Sigmoid colon (tissue), 7 donors: Measurements from ENCODE around the gene ATF7IP. TPM values are rescaled to one million over a fixed set of nuclear protein-coding genes. Genes with fewer than 3 reads are reported as not detected.

Experiments
- DNase-seq: peaks from one replicate; pipeline ENCODE4 v3.0.0-alpha.2; 2019
- H3K27ac ChIP-seq, 4 donors: fragments of 200-600 bp; sonication (generic); one replicate each; pipeline ENCODE4 v1.5.1; 2016 to 2019; ENCODE audit warnings: mild to moderate bottlenecking in 1 of 4
- H3K27me3 ChIP-seq, 3 donors: fragments of 200-600 bp; sonication (generic); one replicate each; pipeline ENCODE4 v1.5.1; 2019; ENCODE audit warnings: mild to moderate bottlenecking in 1 of 3
- H3K36me3 ChIP-seq, 4 donors: fragments of 200-600 bp; sonication (generic); one replicate each; pipeline ENCODE4 v1.5.1; 2016 to 2019
- H3K4me1 ChIP-seq, 4 donors: fragments of 200-600 bp; sonication (generic); one replicate each; pipeline ENCODE4 v1.5.1; 2017 to 2019
- H3K4me3 ChIP-seq, 4 donors: fragments of 200-600 bp; sonication (generic); one replicate each; pipeline ENCODE4 v1.5.1; 2017 to 2019; ENCODE audit warnings: mild to moderate bottlenecking in 2 of 4, moderate library complexity in 1 of 4
- H3K9me3 ChIP-seq, 4 donors: fragments of 200-600 bp in 3 of 4; sonication (generic) in 3 of 4; one replicate each; pipeline versions ENCODE4 v1.5.1 to v1.6.1; 2013 to 2019
- CTCF ChIP-seq, 4 experiments: fragments of 450-650 bp in 3 of 4; fragments of 200-600 bp in 1 of 4; IDR thresholded peaks; one replicate each; pipeline ENCODE4 v1.5.1; 2016 to 2019; ENCODE audit warnings: antibody characterized with exemption in 4 of 4, mild to moderate bottlenecking in 3 of 4, moderate library complexity in 2 of 4
- EP300 ChIP-seq, 4 donors: sonication (generic); formaldehyde crosslinking; IDR thresholded peaks; one replicate each; pipeline ENCODE4 v1.6.1; 2017; ENCODE audit warnings: antibody characterized with exemption in 4 of 4
- POLR2A ChIP-seq, 2 donors: fragments of 450-650 bp; IDR thresholded peaks; one replicate each; pipeline ENCODE4 v1.6.1; 2016; ENCODE audit warnings: antibody characterized with exemption in 2 of 2, mild to moderate bottlenecking in 2 of 2, moderate library complexity in 2 of 2
- POLR2AphosphoS5 ChIP-seq, 4 donors: sonication (generic); formaldehyde crosslinking; IDR thresholded peaks; one replicate each; pipeline ENCODE4 v1.6.1; 2017; ENCODE audit warnings: antibody characterized with exemption in 4 of 4
- WGBS, 2 donors: extraction: QIAGEN DNeasy Blood & Tissue Kit; methylation state at CpG; one replicate each; pipeline ENCODE4 v1.1.7; 2013; 5-methylcytosine and 5-hydroxymethylcytosine counted together
- intact Hi-C: fragments of 100-400 bp; cut with DNase I; formaldehyde crosslinking; loops from one replicate; pipeline ENCODE4 v1.15.1; 2023
- polyA plus RNA-seq, 3 donors: library from polyadenylated mRNA; stranded (reverse); fragments of 200-250 nt; gene quantifications; one replicate each; pipeline ENCODE4 v1.2.3, GENCODE V29; 2013
- total RNA-seq, 4 donors: library from RNA; depleted of rRNA; stranded (reverse); fragments of >200 nt; gene quantifications; one replicate each; pipeline ENCODE4 v1.1.0, GENCODE V29; 2016
- donor health status: healthy with polysubstance abuse.
- donor health status: Bipolar disorder and iron deficiency.
- donor health status: healthy.

ATF7IP gene
- total and polyA plus RNA-seq, 7 donors = 3.0 to 58.4 (median 27.7) TPM

- intact Hi-C loops = no loop called here
- H3K36me3 ChIP-seq = no peaks in the 10 kb centered on the region
- WGBS, 2 donors = 89 to 94% methylated on average over 6 of the region's 6 CpGs
- peaks cover 0 to 39% (median 20%) of the 10 kb centered on the region in 4 donors for H3K4me1 ChIP-seq
- no peaks in the 10 kb centered on the region for H3K27me3 ChIP-seq
- H3K27ac ChIP-seq = no peak overlapping the region
- DNase-seq = no peak
- no peak overlapping the region for H3K4me3 ChIP-seq
- TF ChIP-seq POLR2A (IDR thresholded peaks at IDR 0.05) (no peak), EP300 (IDR thresholded peaks at IDR 0.05) (no peak), POLR2AphosphoS5 (IDR thresholded peaks at IDR 0.05) (no peak), CTCF (IDR thresholded peaks at IDR 0.05) (no peak)
- H3K9me3 ChIP-seq = no peaks in the 10 kb centered on the region
These were observed 45.5 kb downstream of the ATF7IP start for GRCh38 chr12:14410841-14411569.

GRCh38 chr12:14416658-14417057 is 51.2 kb downstream of the ATF7IP start:
- intact Hi-C loops = loop anchor here (5.0 kb wide), 2 partner anchors 159 to 179 kb away; no protein-coding TSS in a partner anchor

DNA sequence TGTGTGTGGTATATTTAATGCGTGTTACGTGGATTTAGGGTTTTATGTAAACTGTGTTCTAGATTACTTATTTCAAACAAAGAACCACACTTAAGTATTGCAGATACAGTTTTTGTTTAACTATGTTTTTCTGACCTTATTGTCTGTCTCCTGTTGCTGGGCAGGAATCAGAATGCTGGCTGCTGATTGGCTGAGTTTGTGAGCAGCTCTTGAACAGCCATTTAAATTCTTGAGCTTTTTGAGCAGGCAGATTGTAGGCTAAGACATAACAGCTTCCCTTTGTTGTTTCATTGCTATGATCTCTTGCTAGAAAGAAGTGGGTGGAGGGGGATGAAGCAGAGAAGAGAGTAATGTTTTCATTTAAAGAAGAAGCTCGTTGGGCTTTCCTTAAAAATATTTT is 52.2 kb downstream of the ATF7IP start:
- intact Hi-C loops = loop anchor here (5.0 kb wide), 2 partner anchors 160 to 180 kb away; no protein-coding TSS in a partner anchor
- TF ChIP-seq CTCF (IDR thresholded peaks at IDR 0.05) (no peak), EP300 (IDR thresholded peaks at IDR 0.05) (no peak)
- Histone ChIP-seq H3K27ac (peak overlapping the region in 2 of 4 donors; percentile 46 to 62), H3K4me1 (peaks cover 0 to 48% (median 33%) of the 10 kb centered on the region in 4 donors), H3K36me3 (peaks cover 0 to 5% (median 0%) of the 10 kb centered on the region in 4 donors), H3K27me3 (no peaks in the 10 kb centered on the region), H3K9me3 (peaks cover 0 to 4% (median 0%) of the 10 kb centered on the region in 4 donors), H3K4me3 (peak overlapping the region in 1 of 4 donors; percentile 23)
- 61 to 70% methylated on average over 3 of the region's 3 CpGs for WGBS, 2 donors
- DNase-seq = peak; percentile 77

More at GRCh38 chr12:14416658-14417057, 51.2 kb downstream of the ATF7IP start:
- H3K36me3 ChIP-seq = peaks cover 0 to 5% (median 0%) of the 10 kb centered on the region in 4 donors
- DNase-seq = no peak
- WGBS, 2 donors = 76 to 85% methylated on average over 1 of the region's 1 CpG
- peaks cover 0 to 3% (median 0%) of the 10 kb centered on the region in 4 donors for H3K9me3 ChIP-seq
- peaks cover 0 to 48% (median 33%) of the 10 kb centered on the region in 4 donors for H3K4me1 ChIP-seq
- peak overlapping the region in 2 of 4 donors; percentile 46 to 62 for H3K27ac ChIP-seq
- no peak overlapping the region for H3K4me3 ChIP-seq
- TF ChIP-seq POLR2AphosphoS5 (IDR thresholded peaks at IDR 0.05) = no peak
- no peak for TF ChIP-seq EP300 (IDR thresholded peaks at IDR 0.05)
- TF ChIP-seq CTCF (IDR thresholded peaks at IDR 0.05) = no peak
- no peak for TF ChIP-seq POLR2A (IDR thresholded peaks at IDR 0.05)
- H3K27me3 ChIP-seq = no peaks in the 10 kb centered on the region

- TF ChIP-seq POLR2A (IDR thresholded peaks at IDR 0.05) = no peak
- peak in 2 of 4 experiments; percentile 37 to 47 for TF ChIP-seq CTCF (IDR thresholded peaks at IDR 0.05)
- Histone ChIP-seq H3K27ac (peak overlapping the region in 3 of 4 donors; percentile 6 to 62 (median 46)), H3K4me1 (peaks cover 0 to 48% (median 33%) of the 10 kb centered on the region in 4 donors), H3K27me3 (no peaks in the 10 kb centered on the region), H3K4me3 (peak overlapping the region in 1 of 4 donors; percentile 23), H3K9me3 (peaks cover 0 to 4% (median 0%) of the 10 kb centered on the region in 4 donors), H3K36me3 (peaks cover 0 to 5% (median 0%) of the 10 kb centered on the region in 4 donors)
- intact Hi-C loops = loop anchor here (5.0 kb wide), 2 partner anchors 161 to 181 kb away; no protein-coding TSS in a partner anchor
- 11 to 43% methylated on average over 3 of the region's 3 CpGs for WGBS, 2 donors
- DNase-seq = no peak
These were observed 53.0 kb downstream of the ATF7IP start for GRCh38 chr12:14418451-14418890.
